ENCODE measurements around the gene DEFB112.

Gene DEFB112

DNA sequence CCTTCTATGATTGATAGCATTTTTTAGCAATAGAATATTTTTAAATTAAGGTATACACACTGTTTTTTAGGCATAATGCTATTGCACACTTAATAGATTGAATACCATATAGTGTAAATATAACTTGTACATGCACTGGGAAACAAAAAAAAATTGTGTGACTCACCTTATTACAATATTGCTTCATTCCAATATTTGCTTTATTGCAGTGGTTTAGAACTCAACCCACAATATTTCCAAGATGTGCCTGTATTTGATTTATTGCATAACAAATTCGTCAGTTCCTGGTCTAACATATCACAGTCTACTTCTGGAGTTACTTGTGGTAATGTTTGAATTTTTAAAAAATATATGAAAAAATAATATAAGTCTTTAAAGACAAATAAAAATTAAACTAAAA is 41.9 kb upstream of the DEFB112 start:
- no peaks in the 10 kb centered on the region for H3K27me3 ChIP-seq (ENCODE audit: insufficient read depth, low read length, poor library complexity)
- no peaks in the 10 kb centered on the region for H3K9me3 ChIP-seq (ENCODE audit: insufficient read depth, low read length, severe bottlenecking)
- DNase-seq (no peak), ATAC-seq (ENCODE audit: insufficient read depth, low read depth) (no peak)
- H3K4me2 ChIP-seq (ENCODE audit: insufficient read depth, low read length) = no peak overlapping the region
- H3K9ac ChIP-seq (ENCODE audit: low read depth, low read length) = no peak overlapping the region
- H4K20me1 ChIP-seq (ENCODE audit: insufficient read depth, low read length) = no peaks in the 10 kb centered on the region
- no peak overlapping the region for H3K4me3 ChIP-seq (ENCODE audit: low read depth in 1 of 2, low read length in 2 of 2)
- H2AFZ ChIP-seq (ENCODE audit: low read depth, low read length) = no peak overlapping the region
- H3K36me3 ChIP-seq (ENCODE audit: insufficient read depth, low read length) = no peaks in the 10 kb centered on the region
- no peaks in the 10 kb centered on the region for H3K4me1 ChIP-seq (ENCODE audit: insufficient read depth, low read length)
- TF ChIP-seq EZH2 (IDR thresholded peaks at IDR 0.05; ENCODE audit: borderline replicate concordance, low read depth, low read length, severe bottlenecking) = no peak
- TF ChIP-seq, protein P1, sequence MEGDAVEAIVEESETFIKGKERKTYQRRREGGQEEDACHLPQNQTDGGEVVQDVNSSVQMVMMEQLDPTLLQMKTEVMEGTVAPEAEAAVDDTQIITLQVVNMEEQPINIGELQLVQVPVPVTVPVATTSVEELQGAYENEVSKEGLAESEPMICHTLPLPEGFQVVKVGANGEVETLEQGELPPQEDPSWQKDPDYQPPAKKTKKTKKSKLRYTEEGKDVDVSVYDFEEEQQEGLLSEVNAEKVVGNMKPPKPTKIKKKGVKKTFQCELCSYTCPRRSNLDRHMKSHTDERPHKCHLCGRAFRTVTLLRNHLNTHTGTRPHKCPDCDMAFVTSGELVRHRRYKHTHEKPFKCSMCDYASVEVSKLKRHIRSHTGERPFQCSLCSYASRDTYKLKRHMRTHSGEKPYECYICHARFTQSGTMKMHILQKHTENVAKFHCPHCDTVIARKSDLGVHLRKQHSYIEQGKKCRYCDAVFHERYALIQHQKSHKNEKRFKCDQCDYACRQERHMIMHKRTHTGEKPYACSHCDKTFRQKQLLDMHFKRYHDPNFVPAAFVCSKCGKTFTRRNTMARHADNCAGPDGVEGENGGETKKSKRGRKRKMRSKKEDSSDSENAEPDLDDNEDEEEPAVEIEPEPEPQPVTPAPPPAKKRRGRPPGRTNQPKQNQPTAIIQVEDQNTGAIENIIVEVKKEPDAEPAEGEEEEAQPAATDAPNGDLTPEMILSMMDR (IDR thresholded peaks at IDR 0.05; ENCODE audit: borderline replicate concordance, extremely low read depth, low read length, poor library complexity, severe bottlenecking) = no peak
- H3K27ac ChIP-seq (ENCODE audit: low read length) = no peak overlapping the region
- no peaks in the 10 kb centered on the region for H3K79me2 ChIP-seq (ENCODE audit: insufficient read depth, low read length)

DNA sequence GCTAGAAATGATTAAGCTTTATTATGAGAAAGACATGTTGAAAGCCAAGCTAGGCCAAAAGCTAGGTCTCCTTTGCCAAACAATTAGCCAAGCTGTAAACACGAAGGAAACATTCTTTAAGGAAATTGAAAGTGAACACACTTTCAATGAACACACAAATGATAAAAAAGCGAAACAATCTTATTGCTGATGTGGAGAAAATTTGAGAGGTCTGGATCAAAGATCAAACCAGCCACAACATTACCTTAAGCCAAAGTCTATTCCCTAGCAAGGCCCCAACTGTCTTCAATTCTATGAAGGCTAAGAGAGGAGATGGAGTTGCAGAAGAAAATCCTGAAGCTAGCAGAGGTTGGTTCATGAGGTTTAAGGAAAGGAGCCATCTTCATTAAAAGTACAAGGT is 40.2 kb upstream of the DEFB112 start:
- no peaks in the 10 kb centered on the region for H3K4me1 ChIP-seq (ENCODE audit: insufficient read depth, low read length)
- no peak for DNase-seq
- no peak overlapping the region for H3K4me3 ChIP-seq (ENCODE audit: low read depth in 1 of 2, low read length in 2 of 2)
- no peak for ATAC-seq (ENCODE audit: insufficient read depth, low read depth)
- no peaks in the 10 kb centered on the region for H4K20me1 ChIP-seq (ENCODE audit: insufficient read depth, low read length)
- no peak overlapping the region for H2AFZ ChIP-seq (ENCODE audit: low read depth, low read length)
- H3K27me3 ChIP-seq (ENCODE audit: insufficient read depth, low read length, poor library complexity) = no peaks in the 10 kb centered on the region
- no peak for TF ChIP-seq EZH2 (IDR thresholded peaks at IDR 0.05; ENCODE audit: borderline replicate concordance, low read depth, low read length, severe bottlenecking)
- TF ChIP-seq, protein P1 (IDR thresholded peaks at IDR 0.05; ENCODE audit: borderline replicate concordance, extremely low read depth, low read length, poor library complexity, severe bottlenecking) = no peak
- H3K36me3 ChIP-seq (ENCODE audit: insufficient read depth, low read length) = no peaks in the 10 kb centered on the region
- no peak overlapping the region for H3K9ac ChIP-seq (ENCODE audit: low read depth, low read length)
- no peaks in the 10 kb centered on the region for H3K9me3 ChIP-seq (ENCODE audit: insufficient read depth, low read length, severe bottlenecking)
- no peak overlapping the region for H3K27ac ChIP-seq (ENCODE audit: low read length)
- no peaks in the 10 kb centered on the region for H3K79me2 ChIP-seq (ENCODE audit: insufficient read depth, low read length)
- H3K4me2 ChIP-seq (ENCODE audit: insufficient read depth, low read length) = no peak overlapping the region

DNA sequence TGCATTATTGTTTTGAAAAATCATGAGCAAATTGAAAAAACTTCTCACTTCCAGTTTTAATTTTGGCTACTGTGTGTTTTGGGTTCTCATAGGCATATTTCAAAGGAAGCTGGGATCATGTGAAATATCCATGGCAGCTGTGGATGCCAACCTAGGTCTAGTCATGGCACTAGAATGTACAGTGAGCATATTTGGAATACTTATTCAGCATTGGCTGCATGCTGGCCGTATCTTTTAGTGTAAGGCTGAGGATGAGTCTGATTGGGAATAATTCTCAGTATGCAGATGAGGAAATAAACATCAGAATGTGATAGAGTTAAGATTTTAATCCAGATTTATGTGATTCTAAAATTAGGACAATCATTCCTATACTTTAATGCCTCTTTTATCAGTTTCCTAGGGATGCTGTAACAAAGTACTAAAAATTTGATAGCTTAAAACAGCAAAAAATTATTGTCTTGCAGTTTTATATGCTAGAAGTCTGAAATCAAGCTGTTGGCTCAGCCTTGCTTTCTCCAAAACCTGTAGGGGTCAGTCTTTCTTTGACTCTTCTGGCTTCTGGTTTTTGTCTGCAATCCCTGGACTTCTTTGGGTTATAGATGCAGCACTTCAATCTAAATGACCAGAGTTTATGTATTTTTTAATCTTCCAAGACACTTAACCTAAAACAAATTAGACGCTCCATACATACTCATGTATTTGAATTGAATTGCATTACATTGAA is 37.7 kb upstream of the DEFB112 start:
- H3K36me3 ChIP-seq (ENCODE audit: insufficient read depth, low read length) = no peaks in the 10 kb centered on the region
- H3K4me3 ChIP-seq (ENCODE audit: low read depth in 1 of 2, low read length in 2 of 2) = no peak overlapping the region
- H3K9me3 ChIP-seq (ENCODE audit: insufficient read depth, low read length, severe bottlenecking) = no peaks in the 10 kb centered on the region
- no peaks in the 10 kb centered on the region for H3K4me1 ChIP-seq (ENCODE audit: insufficient read depth, low read length)
- no peaks in the 10 kb centered on the region for H3K27me3 ChIP-seq (ENCODE audit: insufficient read depth, low read length, poor library complexity)
- TF ChIP-seq EZH2 (IDR thresholded peaks at IDR 0.05; ENCODE audit: borderline replicate concordance, low read depth, low read length, severe bottlenecking) = no peak
- TF ChIP-seq, protein P1 (IDR thresholded peaks at IDR 0.05; ENCODE audit: borderline replicate concordance, extremely low read depth, low read length, poor library complexity, severe bottlenecking) = no peak
- no peak overlapping the region for H3K27ac ChIP-seq (ENCODE audit: low read length)
- no peaks in the 10 kb centered on the region for H3K79me2 ChIP-seq (ENCODE audit: insufficient read depth, low read length)
- no peak for DNase-seq
- H4K20me1 ChIP-seq (ENCODE audit: insufficient read depth, low read length) = no peaks in the 10 kb centered on the region
- H3K9ac ChIP-seq (ENCODE audit: low read depth, low read length) = no peak overlapping the region
- ATAC-seq (ENCODE audit: insufficient read depth, low read depth) = no peak
- no peak overlapping the region for H3K4me2 ChIP-seq (ENCODE audit: insufficient read depth, low read length)
- no peak overlapping the region for H2AFZ ChIP-seq (ENCODE audit: low read depth, low read length)
